ENCODE results near the gene GPR157. TPM values are rescaled to one million over a fixed set of nuclear protein-coding genes. Genes with fewer than 3 reads are reported as not detected.
A peak's percentile ranks its signal among the peaks of the same experiment; 100 is the strongest.

GPR157 gene
- total and polyA plus RNA-seq, 2 donors (not counting 1 experiment from before 2014, with no cell fraction given), result 2.0 to 21.2 TPM

GRCh38 chr1:9079988-9080704 is 48.8 kb downstream of the GPR157 start:
- no peaks in the 10 kb centered on the region for H3K79me2 ChIP-seq (ENCODE audit: control insufficient read depth, insufficient read depth, low read length)
- no peaks in the 10 kb centered on the region for H3K36me3 ChIP-seq (replicated peaks in 1 of 2; ENCODE audit: control extremely low read depth in 1 of 2, control insufficient read depth in 1 of 2, extremely low read depth in 1 of 2, insufficient read depth in 2 of 2, low read length in 1 of 2)
- H3K4me1 Mint-ChIP-seq, result peaks cover 75% of the 10 kb centered on the region
- H3K9me3 ChIP-seq (ENCODE audit: control extremely low read depth in 1 of 3, control insufficient read depth in 2 of 3, insufficient read depth in 1 of 3, low read length in 2 of 3), result peaks cover 0 to 10% (median 0%) of the 10 kb centered on the region in 3 donors
- H3K27me3 ChIP-seq (replicated peaks in 1 of 4; ENCODE audit: control extremely low read depth in 1 of 4, control insufficient read depth in 3 of 4, insufficient read depth in 4 of 4, low read length in 3 of 4), result peaks cover 0 to 6% (median 3%) of the 10 kb centered on the region in 4 experiments
- H3K27me3 Mint-ChIP-seq, result peaks cover 14% of the 10 kb centered on the region
- no peaks in the 10 kb centered on the region for H3K9me3 Mint-ChIP-seq (ENCODE audit: insufficient read depth)
- peak overlapping the region; percentile 23 for H3K4me2 ChIP-seq (replicated peaks; ENCODE audit: low read depth, low read length, poor library complexity, severe bottlenecking)
- no peak overlapping the region for H3K27ac ChIP-seq (ENCODE audit: low read length in 2 of 2)
- no peaks in the 10 kb centered on the region for H4K20me1 ChIP-seq (ENCODE audit: control insufficient read depth, insufficient read depth, low read length, poor library complexity, severe bottlenecking)
- peaks cover 79 to 88% of the 10 kb centered on the region in 2 donors for H3K4me1 ChIP-seq (ENCODE audit: control insufficient read depth in 2 of 2, insufficient read depth in 2 of 2, low read length in 2 of 2)
- no peak overlapping the region for H3K4me3 ChIP-seq (ENCODE audit: control extremely low read depth in 1 of 5, extremely low read depth in 1 of 5, insufficient read depth in 1 of 5, low read depth in 2 of 5, low read length in 4 of 5)
- H3K9ac ChIP-seq (ENCODE audit: low read length), result no peak overlapping the region
- peak; percentile 55 for DNase-seq
- intact Hi-C loops (cut with micrococcal nuclease), result loop anchor here (1.0 to 5.0 kb wide), 3 partner anchors 11 to 658 kb away; partner anchors contain the start of gene SLC2A5
- H2AFZ ChIP-seq (ENCODE audit: insufficient read depth, low read depth, low read length, poor library complexity, severe bottlenecking), result no peak overlapping the region
- ChIA-PET CTCF (interaction anchor here (0.7 to 4.4 kb wide), 6 partner anchors 10 to 406 kb away, joined by 3 to 18 read pairs (median 6); no protein-coding TSS in a partner anchor), POLR2A (interaction anchor here (0.6 kb wide), 3 partner anchors 16 to 48 kb away, joined by 4 to 9 read pairs (median 5); partner anchors contain the start of gene GPR157)
- TF ChIP-seq EZH2 (IDR thresholded peaks at IDR 0.05; ENCODE audit: borderline replicate concordance, insufficient read depth, low read depth, low read length, poor library complexity, severe bottlenecking) (no peak), CTCF (IDR thresholded peaks at IDR 0.05) (no peak)
- ATAC-seq (ENCODE audit: low read depth), result peak; percentile 22
- peak overlapping the region; percentile 54 for H3K4me3 Mint-ChIP-seq
- no CpG with 5 or more reads among the region's 12 CpGs for WGBS (ENCODE audit: insufficient coverage)
- H3K27ac Mint-ChIP-seq, result peak overlapping the region; percentile 21

All from B cell (primary cell).